22Rv1 (cell line): ENCODE results near the gene FILIP1L.
"Not testable (repeated sequence)": the region's sequence is repeated elsewhere in the genome, so short reads cannot be mapped to it uniquely, and the experiment has no call there.

ENCODE experiments used
- H3K27ac ChIP-seq: fragments of 450-650 bp; 2 replicates; pipeline ENCODE4 v1.5.1; 2017
- CTCF ChIP-seq: fragments of 450-650 bp; IDR thresholded peaks from 2 replicates; pipeline ENCODE4 v1.5.1; 2017; ENCODE audit warnings: mild to moderate bottlenecking
- ZFX ChIP-seq: fragments of 450-650 bp; IDR thresholded peaks from 2 replicates; pipeline ENCODE4 v1.6.1; 2017; ENCODE audit warnings: antibody characterized with exemption, borderline replicate concordance

Gene FILIP1L

GRCh38 chr3:99846477-99847160 lies 267.7 kb downstream of the FILIP1L start:
- TF ChIP-seq ZFX (no peak), CTCF (no peak)
- H3K27ac ChIP-seq, result no peak overlapping the region

- TF ChIP-seq CTCF, result no peak
- TF ChIP-seq ZFX, result no peak
- no peak overlapping the region for H3K27ac ChIP-seq
Observed at GRCh38 chr3:99845999-99846398, 268.3 kb downstream of the FILIP1L start.

- TF ChIP-seq CTCF (no peak), ZFX (no peak)
- H3K27ac ChIP-seq, result no peak overlapping the region
Observed at GRCh38 chr3:99845331-99845730, 269.0 kb downstream of the FILIP1L start.

- H3K27ac ChIP-seq, result no peak overlapping the region
- TF ChIP-seq ZFX (no peak), CTCF (peak; percentile 40)
Observed at GRCh38 chr3:99843590-99844258, 270.6 kb downstream of the FILIP1L start.

GRCh38 chr3:99842826-99843589 lies 271.3 kb downstream of the FILIP1L start:
- no peak overlapping the region for H3K27ac ChIP-seq

GRCh38 chr3:99841949-99842348 lies 272.4 kb downstream of the FILIP1L start:
- H3K27ac ChIP-seq, result not testable (repeated sequence)

More at GRCh38 chr3:99842826-99843589, 271.3 kb downstream of the FILIP1L start:
- TF ChIP-seq CTCF, result peak; percentile 85
- TF ChIP-seq ZFX, result no peak

- H3K27ac ChIP-seq, result no peak overlapping the region
- TF ChIP-seq CTCF (no peak), ZFX (no peak)
Observed at GRCh38 chr3:99839613-99840012, 274.7 kb downstream of the FILIP1L start.
